Type B pancreatic cell (in vitro differentiated cells): Measurements from ENCODE around the gene ARPP19. TPM values are rescaled to one million over a fixed set of nuclear protein-coding genes. Genes with fewer than 3 reads are reported as not detected.
"Not testable (repeated sequence)": the region's sequence is repeated elsewhere in the genome, so short reads cannot be mapped to it uniquely, and the experiment has no call there.

ENCODE experiments used
- DNase-seq: peaks from one replicate; pipeline ENCODE4 v3.0.0; 2021; ENCODE audit warnings: mixed read lengths; ENCODE audit not compliant: unreplicated experiment; ENCODE audit errors: extremely low spot score
- H3K27ac Mint-ChIP-seq: 2 replicates; pipeline ENCODE4 v1.8.0; 2021; ENCODE audit warnings: mild to moderate bottlenecking, mixed read lengths
- H3K27me3 Mint-ChIP-seq: 2 replicates; pipeline ENCODE4 v1.8.0; 2021; ENCODE audit warnings: mixed read lengths
- H3K36me3 Mint-ChIP-seq: 2 replicates; pipeline ENCODE4 v1.8.0; 2021; ENCODE audit warnings: mixed read lengths
- H3K4me1 Mint-ChIP-seq: one replicate; pipeline ENCODE4 v1.8.0; 2021; ENCODE audit warnings: mixed read lengths; ENCODE audit not compliant: unreplicated experiment
- H3K4me3 Mint-ChIP-seq: 2 replicates; pipeline ENCODE4 v1.8.0; 2021; ENCODE audit warnings: mild to moderate bottlenecking, mixed read lengths
- H3K9me3 Mint-ChIP-seq: 2 replicates; pipeline ENCODE4 v1.8.0; 2021; ENCODE audit warnings: mixed read lengths
- total RNA-seq: library from RNA; stranded (reverse); gene quantifications from 2 replicates; pipeline ENCODE4 v1.2.1, GENCODE V29; 2021; ENCODE audit warnings: low replicate concordance
- TF ChIP-seq, protein P1 (sequence below): fragments of 200-600 bp; sonication (generic); conservative IDR thresholded peaks from 2 replicates; pipeline ENCODE4 v1.5.0; 2021; ENCODE audit warnings: antibody characterized with exemption, mild to moderate bottlenecking

ARPP19 gene
- total RNA-seq, 1 donor from 2014 or later, result 160 TPM

DNA sequence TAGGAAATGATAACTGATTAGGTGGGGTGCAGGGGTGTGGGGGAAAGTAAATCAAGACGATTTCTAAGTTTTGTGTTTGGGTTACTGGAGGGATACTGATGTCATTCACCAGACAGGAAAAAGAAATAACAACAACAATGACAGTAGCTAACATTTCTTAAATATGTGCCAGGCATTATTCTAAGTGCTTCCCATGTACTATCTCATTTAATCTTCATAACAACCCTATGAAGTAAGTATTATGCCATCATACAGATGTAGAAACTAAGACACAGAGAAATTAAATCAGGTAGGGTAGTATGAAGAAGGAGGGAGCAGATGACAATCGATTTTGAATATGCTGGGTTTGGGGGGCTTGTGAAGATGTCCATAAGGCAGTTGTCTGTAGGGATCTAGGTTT, 53.5 kb downstream of the ARPP19 start:
- no peak overlapping the region for H3K4me3 Mint-ChIP-seq
- H3K36me3 Mint-ChIP-seq, result no peaks in the 10 kb centered on the region
- H3K4me1 Mint-ChIP-seq, result no peaks in the 10 kb centered on the region
- no peaks in the 10 kb centered on the region for H3K27me3 Mint-ChIP-seq
- TF ChIP-seq, protein P1, sequence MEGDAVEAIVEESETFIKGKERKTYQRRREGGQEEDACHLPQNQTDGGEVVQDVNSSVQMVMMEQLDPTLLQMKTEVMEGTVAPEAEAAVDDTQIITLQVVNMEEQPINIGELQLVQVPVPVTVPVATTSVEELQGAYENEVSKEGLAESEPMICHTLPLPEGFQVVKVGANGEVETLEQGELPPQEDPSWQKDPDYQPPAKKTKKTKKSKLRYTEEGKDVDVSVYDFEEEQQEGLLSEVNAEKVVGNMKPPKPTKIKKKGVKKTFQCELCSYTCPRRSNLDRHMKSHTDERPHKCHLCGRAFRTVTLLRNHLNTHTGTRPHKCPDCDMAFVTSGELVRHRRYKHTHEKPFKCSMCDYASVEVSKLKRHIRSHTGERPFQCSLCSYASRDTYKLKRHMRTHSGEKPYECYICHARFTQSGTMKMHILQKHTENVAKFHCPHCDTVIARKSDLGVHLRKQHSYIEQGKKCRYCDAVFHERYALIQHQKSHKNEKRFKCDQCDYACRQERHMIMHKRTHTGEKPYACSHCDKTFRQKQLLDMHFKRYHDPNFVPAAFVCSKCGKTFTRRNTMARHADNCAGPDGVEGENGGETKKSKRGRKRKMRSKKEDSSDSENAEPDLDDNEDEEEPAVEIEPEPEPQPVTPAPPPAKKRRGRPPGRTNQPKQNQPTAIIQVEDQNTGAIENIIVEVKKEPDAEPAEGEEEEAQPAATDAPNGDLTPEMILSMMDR, result no peak
- no peak overlapping the region for H3K27ac Mint-ChIP-seq
- no peaks in the 10 kb centered on the region for H3K9me3 Mint-ChIP-seq
- no peak for DNase-seq

- Mint-ChIP-seq H3K27me3 (no peaks in the 10 kb centered on the region), H3K4me1 (no peaks in the 10 kb centered on the region), H3K36me3 (no peaks in the 10 kb centered on the region), H3K27ac (no peak overlapping the region), H3K4me3 (no peak overlapping the region), H3K9me3 (no peaks in the 10 kb centered on the region)
- no peak for DNase-seq
- TF ChIP-seq, protein P1, result no peak
Measured at GRCh38 chr15:52514482-52514881, 54.3 kb downstream of the ARPP19 start.

- H3K4me3 Mint-ChIP-seq, H3K27ac Mint-ChIP-seq, H3K36me3 Mint-ChIP-seq, H3K4me1 Mint-ChIP-seq, DNase-seq, H3K27me3 Mint-ChIP-seq, H3K9me3 Mint-ChIP-seq: not testable (repeated sequence)
Measured at GRCh38 chr15:52512869-52513268, 56.0 kb downstream of the ARPP19 start.

DNA sequence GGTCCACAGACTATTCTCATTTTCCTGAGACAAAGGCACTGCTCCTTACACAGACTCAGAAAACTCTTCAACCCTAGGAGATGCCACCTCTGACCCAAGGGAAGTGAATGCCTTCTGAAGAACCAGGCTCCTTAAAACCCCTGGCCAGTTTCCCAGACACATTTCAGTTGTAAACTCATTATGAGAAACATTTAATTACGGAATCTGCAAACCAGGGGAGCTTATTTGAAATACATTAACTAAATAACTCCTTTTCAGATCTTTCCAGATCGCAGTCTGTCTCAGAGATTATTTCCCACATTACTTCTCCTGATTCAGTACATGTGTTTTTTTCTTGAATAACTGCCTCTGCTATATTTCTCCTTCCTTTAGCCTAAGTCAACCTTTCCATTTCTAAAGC, 57.7 kb downstream of the ARPP19 start:
- Mint-ChIP-seq H3K4me1 (no peaks in the 10 kb centered on the region), H3K4me3 (no peak overlapping the region), H3K9me3 (no peaks in the 10 kb centered on the region), H3K27ac (no peak overlapping the region), H3K27me3 (no peaks in the 10 kb centered on the region), H3K36me3 (no peaks in the 10 kb centered on the region)
- DNase-seq, result no peak
- TF ChIP-seq, protein P1, result no peak

DNA sequence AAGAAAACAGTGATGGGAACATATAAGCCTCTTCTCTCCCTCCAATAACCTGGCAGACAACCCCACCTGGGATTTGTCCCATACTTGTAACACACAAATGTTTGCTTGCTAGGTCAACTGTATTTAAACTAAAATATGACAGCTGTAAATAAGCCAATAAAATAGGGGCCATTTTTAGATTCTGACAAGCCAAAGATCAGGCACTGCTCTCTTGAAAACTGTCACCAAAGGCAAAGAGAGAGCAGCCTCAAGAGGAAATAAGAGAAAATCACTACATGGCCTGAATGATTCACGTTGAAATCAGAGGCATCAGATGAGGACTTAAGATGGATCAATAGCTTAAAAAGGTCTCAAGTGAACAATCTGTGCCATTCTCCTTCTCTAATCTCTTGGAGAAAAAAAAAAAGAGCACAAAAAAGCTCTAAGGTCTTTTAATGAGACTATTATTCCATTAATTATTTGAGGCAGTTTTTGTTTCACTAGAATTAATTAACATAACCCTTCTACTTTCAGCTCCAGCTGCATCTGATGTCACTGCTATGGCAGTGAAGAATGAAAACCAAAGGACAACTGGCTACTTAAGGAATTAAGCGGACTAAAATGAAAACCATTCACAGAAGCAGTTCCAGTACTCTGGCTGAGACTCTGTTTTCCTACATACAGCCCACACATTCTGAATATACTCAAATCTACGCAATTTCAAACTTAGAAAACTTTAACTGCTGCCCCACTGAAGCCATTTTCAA, 59.2 kb downstream of the ARPP19 start:
- Mint-ChIP-seq H3K36me3 (no peaks in the 10 kb centered on the region), H3K9me3 (no peaks in the 10 kb centered on the region), H3K4me1 (no peaks in the 10 kb centered on the region), H3K27me3 (no peaks in the 10 kb centered on the region), H3K27ac (no peak overlapping the region), H3K4me3 (no peak overlapping the region)
- TF ChIP-seq, protein P1, result no peak
- DNase-seq, result no peak

DNA sequence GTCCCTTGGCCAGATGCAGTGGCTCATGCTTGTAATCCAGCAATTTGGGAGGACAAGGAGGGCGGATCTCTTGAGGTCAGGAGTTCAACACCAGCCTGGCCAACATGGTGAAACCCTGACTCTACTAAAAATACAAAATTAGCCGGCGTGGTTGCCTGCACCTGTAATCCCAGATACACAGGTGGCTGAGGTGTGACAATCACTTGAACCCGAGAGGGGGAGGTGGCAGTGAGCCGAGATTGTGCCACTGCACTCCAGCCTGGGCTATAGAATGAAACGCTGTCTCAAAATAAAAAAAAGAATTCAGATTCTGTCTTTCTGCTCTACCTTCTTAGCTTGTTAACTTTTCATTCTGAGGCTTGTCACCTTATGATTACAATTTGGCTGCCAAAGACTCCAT, 62.3 kb downstream of the ARPP19 start:
- Mint-ChIP-seq H3K36me3 (no peaks in the 10 kb centered on the region), H3K4me1 (no peaks in the 10 kb centered on the region), H3K4me3 (no peak overlapping the region), H3K9me3 (no peaks in the 10 kb centered on the region), H3K27me3 (no peaks in the 10 kb centered on the region), H3K27ac (no peak overlapping the region)
- TF ChIP-seq, protein P1, result no peak
- no peak for DNase-seq
